ENCODE measurements around the gene CMTR1.

Gene CMTR1

DNA sequence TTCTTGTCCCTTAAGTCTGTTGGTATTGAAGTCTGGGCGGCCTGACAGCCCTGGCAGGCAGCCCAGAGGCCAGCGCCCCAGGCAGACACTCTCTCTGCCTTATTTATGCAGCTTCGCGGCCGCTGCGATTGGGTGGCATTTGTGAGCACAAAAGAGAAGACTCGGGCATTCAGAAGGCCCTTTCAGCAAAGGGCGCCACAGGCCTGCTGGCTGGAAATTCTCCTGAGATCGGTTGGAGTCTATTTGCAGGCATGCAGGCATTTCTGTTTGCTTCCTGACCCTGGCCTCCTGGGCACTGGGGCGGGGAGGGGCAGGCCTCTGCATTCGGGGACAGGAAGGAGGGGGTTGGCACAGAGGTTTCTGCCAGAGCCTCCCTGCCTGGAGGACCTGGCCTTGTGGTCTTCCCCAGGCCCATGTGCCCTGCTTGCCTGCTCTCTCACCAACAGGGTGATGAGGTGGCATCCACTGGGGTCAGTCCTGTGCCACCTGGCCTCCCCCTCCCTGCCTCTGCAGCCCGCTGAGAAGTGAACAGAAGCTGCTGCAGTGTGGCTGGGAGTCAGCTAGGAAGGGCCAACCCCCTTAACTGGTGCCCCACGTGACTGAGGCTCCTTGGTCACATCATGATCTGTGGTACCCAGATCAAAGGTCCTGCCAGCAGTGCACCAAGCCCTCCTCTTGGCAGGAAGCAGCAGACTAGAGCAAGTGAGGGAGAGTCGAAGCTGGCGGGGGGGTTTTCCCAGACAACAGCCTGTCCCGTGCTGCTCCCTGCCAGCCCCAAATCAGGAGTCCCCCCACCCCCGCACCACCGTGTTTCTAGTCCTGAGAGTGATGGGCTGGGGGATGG is 83.3 kb downstream of the CMTR1 start:
- DNase-seq, result no peak

DNA sequence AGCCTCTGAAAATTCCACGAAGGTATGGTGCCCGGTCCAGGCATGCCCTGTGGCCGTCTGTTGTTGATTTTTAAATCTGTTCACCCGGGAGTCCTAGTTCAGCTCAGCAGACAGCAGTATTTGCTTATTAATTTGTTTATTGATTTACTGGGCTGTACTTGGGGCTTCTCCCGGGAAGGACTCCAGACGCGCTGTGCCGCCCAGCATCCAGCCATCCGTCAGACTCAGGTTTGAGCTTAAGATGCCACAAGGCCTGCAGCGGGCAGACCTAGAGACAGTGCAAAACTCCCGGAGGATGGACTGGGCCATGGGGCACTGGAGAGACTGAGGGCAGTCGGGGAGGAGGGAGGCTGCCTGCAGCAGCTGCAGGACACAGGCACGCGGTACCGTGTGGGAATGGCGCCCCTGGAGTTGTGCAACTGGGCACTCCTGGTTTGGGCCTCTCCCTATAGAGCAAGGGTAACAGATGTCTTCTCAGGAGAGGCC is 83.9 kb downstream of the CMTR1 start:
- no peak for DNase-seq

DNA sequence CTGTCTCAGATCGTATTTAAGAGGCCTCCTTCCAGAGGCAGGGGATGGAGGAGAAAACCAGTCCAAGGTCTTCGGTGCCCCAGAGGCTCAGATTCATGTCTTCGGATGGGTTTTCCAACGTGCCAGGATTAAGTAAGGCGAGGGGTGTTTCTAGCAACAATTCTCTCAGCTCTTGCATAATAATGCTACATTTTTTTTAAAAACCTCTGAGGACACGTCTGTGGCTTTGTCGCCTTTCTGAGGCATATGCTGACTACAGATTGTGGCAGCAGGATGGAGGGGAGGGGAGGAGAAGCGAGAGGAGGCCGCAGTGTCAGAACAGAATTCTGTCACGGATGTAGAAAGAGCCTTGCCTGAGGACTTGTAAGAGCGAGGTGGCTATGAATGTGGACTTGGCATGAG is 84.4 kb downstream of the CMTR1 start:
- DNase-seq, result no peak

DNA sequence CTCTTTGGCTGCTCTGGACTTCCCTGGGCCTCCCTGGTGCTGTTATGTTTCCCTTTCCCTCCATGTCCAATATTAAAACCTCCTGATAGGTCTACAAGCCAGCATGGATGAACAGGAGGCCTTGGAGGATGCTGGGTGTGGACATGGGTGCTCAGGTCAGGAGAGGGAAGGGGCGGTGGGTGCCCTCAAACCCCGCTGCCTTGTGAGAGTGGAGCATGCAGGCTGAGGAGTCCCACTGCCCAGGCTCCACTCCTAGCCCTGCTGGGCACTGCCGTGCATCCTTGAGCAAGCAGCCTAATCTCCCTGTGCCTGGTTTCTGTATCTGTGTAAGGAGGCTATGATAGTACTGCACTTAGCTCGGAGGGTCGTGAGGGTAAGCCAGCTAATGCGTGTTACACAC is 85.1 kb downstream of the CMTR1 start:
- DNase-seq, result no peak

DNA sequence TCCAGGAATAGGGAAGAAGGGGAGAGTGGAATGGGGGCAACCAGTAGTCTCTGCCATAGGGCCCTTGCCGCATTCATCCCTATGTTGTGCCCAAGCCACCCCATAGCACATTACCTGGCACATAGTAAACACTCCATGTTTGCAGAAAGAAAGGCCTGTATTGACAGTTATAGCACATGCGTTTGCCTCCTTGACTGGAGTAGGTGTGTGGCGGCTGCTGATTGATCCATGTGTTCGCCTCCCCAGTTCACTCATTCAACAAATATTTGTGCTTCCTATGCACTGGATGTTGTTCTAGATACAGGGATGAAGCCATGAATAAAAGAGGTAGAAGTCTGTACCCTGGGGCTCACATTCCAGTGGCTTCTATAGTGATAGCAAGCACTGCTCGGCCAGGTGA is 86.4 kb downstream of the CMTR1 start:
- DNase-seq, result no peak

DNA sequence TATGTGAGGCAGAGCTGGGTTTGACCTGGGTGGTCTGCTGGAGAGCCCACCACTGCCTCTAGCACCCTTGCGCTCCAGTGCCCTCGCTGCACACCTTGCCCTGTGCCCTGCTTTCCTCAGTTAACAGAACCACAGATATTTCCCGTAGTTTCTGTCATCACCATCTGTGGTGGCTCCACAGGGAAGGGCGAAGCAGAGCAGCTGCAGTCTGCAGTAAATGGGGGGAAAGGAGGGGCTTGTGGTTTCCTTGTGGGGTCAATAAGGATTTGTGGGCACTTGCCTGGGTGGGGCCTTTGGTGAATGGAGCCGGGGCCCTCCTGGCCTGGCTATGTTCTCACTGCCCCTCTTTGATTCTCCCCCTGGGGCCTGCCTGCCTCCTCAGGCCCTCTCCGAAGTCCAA is 87.9 kb downstream of the CMTR1 start:
- DNase-seq, result no peak

DNA sequence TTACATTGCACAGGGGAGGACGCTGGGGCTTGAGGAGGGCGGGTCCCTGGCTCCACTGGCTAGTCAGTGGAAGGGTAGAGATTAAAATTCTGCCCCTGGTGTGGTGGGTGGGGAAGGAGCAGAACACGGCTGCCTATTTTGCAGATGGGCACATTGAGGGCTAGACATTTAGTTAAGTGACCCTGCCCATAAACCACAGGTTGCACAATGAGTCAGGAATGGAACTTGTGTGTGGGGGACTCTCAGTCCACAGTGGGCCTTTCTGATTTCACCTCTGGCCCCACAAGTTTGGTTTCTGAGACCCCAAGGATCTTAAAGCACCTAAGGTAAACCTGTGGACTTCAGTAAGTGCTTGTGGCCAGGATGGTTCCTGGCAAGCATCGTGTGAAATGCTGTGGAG is 88.7 kb downstream of the CMTR1 start:
- DNase-seq, result no peak

DNA sequence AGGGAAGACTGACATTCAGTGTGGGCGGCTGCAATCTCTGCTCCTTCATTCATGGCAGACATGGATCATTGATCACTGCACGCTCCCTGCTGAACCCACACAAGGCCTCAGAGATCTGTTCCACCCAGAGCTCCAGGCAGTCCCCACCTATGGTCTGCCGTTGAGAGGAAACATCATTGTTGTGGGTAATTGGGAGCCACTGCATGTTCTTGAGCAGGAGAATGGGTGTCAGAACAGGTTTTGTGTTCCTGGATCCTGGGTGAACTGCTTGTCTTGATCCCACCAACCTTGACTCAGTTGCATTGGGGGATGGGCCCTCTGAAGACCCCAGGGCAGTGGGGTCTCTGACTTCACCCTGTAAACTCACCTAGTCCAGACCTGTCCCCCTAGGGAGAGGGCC is 89.8 kb downstream of the CMTR1 start:
- no peak for DNase-seq

DNA sequence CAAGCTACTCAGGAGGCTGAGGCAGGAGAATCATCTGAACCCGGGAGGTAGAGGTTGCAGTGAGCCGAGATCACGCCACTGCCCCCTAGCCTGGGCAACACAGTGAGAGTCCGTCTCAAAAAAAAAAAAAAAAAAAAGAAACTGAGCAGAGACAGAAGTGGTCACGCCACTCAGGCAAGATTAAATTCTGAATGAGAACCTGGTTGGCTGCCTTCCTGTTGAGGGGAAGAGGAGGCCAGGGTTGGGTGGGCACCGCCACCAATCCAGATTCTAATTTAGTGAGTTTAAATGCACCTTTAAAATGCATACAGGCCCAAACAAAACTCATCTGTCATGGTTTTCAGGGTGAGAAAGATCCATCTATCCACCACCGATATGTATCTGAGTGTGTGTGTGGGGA is 90.4 kb downstream of the CMTR1 start:
- DNase-seq, result no peak

DNA sequence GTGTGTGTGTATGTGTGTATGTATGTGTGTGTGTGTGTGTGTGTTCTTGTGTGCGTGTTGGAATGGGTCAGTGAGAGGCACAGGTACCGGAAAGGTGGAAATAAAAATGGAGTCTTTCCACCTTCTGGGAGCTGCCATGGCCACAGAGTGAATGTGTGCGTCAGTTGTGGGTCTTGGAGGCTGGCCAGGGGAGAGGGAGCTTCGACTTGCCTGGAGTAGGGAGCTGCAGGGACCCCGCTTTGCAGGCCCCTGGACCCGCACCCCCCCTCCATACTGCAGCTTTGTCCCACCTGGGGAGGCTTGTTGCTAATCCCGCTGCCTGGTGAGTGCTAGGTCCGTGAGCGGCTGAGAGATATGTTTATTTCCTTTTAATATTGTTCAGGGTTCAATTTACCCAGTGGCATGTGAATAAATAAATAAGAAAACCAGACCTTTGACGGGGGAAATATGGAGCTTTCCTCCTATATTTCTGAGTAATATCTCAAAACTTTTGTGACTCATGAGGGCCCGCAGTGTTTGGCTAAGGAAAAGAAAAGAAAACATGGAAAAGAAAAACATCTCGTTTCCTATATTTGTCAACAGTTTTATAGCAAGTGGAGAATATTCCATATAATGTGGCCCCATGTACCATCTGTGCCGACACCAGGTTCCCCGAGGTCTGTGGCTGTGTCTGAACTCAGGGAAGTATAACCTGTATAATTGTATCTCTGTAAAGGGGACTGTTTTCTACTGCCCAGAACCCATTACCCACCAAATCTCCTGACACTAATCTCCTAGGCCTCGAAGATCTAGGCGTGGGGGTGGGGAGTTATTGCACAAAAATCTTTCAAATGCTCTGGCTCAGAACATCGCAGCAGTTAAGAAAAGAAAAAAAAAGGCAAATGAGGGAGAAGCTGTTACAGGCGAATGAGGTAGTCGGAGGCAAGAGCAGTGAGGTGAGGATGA is 91.3 kb downstream of the CMTR1 start:
- DNase-seq, result no peak

DNA sequence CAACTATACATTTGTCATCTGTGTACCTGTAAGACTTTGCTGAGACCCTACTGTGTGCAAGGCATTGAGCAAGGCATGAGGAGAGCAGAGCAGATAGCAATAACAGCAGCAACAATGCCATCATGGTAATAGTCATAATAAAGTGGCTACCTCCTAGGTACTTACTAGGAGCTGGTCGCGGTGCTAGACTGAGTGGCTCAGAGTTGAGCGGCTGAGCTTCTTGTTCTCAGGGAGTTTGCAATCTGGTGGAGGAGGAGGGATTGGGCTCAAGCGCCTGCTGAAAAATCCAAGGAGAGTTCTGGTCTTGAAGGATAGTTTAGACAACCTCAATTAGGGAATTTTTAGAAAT is 91.9 kb downstream of the CMTR1 start:
- no peak for DNase-seq

DNA sequence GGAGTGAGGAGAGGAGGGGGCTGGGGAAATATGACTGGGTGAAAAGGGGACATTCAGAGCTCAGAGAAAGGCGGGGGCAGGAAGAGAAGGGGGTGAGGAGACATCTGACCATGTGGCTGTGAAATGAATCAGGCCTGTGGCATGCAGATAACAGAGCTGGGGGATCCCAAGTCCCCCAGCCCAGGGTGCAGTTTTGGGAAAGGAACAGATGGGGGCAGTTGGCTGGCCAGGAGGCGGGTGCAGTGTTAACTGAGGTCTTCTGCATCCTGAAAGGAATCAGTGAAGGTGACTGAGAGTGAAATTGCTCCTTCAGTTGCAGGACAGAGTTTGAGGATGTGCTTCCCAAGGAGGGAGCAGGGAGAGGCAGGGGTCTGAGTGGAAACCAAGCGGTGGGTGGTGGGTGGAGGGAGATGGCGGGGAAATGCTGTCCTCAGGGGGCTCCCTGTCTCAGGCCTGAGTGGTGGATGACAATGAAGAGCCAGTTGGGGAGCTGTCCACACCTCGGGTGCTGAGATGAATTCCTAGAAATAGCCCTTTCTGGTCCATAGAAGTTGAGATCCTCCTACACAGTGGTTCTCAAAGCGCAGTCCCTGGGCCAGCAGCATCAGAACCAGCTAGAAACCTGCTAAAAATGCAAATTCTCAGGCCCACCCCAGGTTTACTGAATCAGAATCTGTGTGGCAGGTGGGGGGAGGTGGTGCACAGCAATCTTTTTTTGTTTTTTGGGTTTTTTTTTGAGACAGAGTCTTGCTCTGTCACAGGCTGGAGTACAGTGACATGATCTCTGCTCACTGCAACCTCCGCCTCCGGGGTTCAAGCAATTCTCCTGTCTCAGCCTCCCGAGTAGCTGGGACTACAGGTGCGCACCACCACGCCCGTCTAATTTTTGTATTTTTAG is 92.7 kb downstream of the CMTR1 start:
- no peak for DNase-seq

DNA sequence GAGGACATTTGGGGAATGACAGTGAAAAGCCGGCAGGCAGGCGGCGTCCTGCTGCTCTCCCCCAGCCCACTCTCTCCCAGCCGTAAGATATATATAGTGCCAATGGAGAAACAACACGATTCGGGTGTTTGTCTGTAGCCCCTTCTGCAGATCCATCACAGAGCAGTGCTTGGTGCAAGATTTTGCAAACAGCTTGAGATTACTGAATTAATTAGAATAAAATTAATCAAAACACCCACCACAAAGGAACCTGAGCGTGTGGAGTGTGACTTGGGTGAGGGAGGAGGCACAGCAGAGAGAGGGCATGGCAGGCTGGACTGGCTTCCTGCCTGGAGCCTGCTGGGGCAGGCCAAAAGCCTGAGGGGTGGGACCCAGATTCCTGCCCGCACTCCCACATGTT is 95.5 kb downstream of the CMTR1 start:
- no peak for DNase-seq

DNA sequence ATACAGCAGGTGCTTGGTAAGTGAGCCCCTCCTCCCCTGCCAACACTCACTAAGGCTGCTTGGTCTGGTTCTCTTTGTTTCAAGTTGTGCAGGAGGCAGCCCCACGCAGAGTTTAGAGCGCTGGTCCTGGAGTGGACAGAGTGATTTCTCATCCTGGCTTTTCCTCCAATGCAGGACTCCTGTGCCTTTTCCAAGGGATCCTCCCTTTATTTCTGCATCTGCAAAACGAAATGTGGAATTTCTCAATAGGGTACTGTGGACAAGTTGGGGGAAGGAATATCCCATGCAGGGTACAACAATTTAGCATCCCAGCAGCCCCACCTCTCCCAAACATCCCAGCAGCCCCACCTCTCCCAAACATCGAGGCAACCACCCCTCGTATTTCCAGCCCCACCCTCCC is 97.3 kb downstream of the CMTR1 start:
- DNase-seq, result no peak

DNA sequence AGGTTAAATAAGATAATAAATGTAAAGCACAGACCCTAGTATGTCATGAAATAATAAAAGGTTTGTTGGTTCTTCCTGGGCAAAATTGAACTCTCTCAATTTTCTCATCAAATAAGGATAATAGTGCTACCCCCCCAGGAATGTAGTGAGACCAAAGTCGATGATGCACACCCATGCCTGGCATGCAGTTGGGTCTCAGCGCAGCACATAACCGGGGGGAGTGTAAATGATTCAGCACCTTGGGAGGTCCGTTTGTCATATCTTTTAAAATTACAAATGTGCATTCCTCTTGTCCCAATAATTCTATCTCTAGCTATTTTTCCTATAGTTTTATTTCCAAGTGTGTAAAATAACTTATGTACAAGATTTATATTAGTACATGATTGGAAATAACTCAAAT is 98.0 kb downstream of the CMTR1 start:
- DNase-seq, result no peak
